WTC11 (cell line): ENCODE results near the gene C4orf50. TPM values are rescaled to one million over a fixed set of nuclear protein-coding genes. Genes with fewer than 3 reads are reported as not detected.
A peak's percentile ranks its signal among the peaks of the same experiment; 100 is the strongest.

Experiments used
- ATAC-seq: fragments of 200-7000 bp; cut with Tn5 transposase; 2 replicates; pipeline ENCODE4 v1.10.0; 2021; ENCODE audit warnings: mild to moderate bottlenecking, moderate library complexity
- CTCF ChIA-PET: fragments of 300-600 bp; sonication (Branson Sonifier 250); formaldehyde crosslinking; loops from one replicate; lab custom pipeline; 2021; ENCODE audit warnings: antibody characterized with exemption; lab: Charles Lee
- POLR2A ChIA-PET: fragments of 350-600 bp; sonication (Branson Sonifier 250); formaldehyde crosslinking; loops from one replicate; lab custom pipeline; 2021; ENCODE audit warnings: antibody characterized with exemption; lab: Charles Lee
- DNase-seq: peaks from one replicate; pipeline ENCODE4 v3.0.0; 2021; ENCODE audit warnings: low spot score
- H3K27ac Mint-ChIP-seq: 2 replicates; pipeline ENCODE4 v1.8.0; 2021; ENCODE audit warnings: mixed read lengths
- H3K27me3 Mint-ChIP-seq: 2 replicates; pipeline ENCODE4 v1.8.0; 2021; ENCODE audit warnings: low read depth, mild to moderate bottlenecking, moderate library complexity, mixed read lengths
- H3K36me3 Mint-ChIP-seq: 2 replicates; pipeline ENCODE4 v1.8.0; 2021; ENCODE audit warnings: mixed read lengths
- H3K4me1 Mint-ChIP-seq: 2 replicates; pipeline ENCODE4 v1.8.0; 2022; ENCODE audit warnings: mixed read lengths
- H3K4me3 Mint-ChIP-seq: 2 replicates; pipeline ENCODE4 v1.8.0; 2021; ENCODE audit warnings: mild to moderate bottlenecking, moderate library complexity, mixed read lengths
- H3K9me3 Mint-ChIP-seq: 2 replicates; pipeline ENCODE4 v1.8.0; 2021; ENCODE audit warnings: mixed read lengths
- ARID4B ChIP-seq: sonication (generic); formaldehyde crosslinking; IDR thresholded peaks from 2 replicates; pipeline ENCODE4 v1.8.0; 2023; ENCODE audit warnings: missing genetic modification reagents, mild to moderate bottlenecking, borderline replicate concordance
- CREB1 ChIP-seq: sonication (generic); formaldehyde crosslinking; IDR thresholded peaks from 2 replicates; pipeline ENCODE4 v1.8.0; 2023; ENCODE audit warnings: mild to moderate bottlenecking, missing genetic modification reagents
- ELF4 ChIP-seq: sonication (generic); formaldehyde crosslinking; IDR thresholded peaks from 2 replicates; pipeline ENCODE4 v1.8.1; 2022; ENCODE audit warnings: low read depth, mild to moderate bottlenecking, moderate library complexity, missing genetic modification reagents
- EMX1 ChIP-seq: fragments of 250-450 bp; sonication (Bioruptor Pico); IDR thresholded peaks from 2 replicates; pipeline ENCODE4 v1.8.0; 2021; ENCODE audit warnings: mild to moderate bottlenecking
- ESRRA ChIP-seq: sonication (generic); formaldehyde crosslinking; IDR thresholded peaks from 2 replicates; pipeline ENCODE4 v1.8.1; 2022; ENCODE audit warnings: mild to moderate bottlenecking, missing genetic modification reagents, borderline replicate concordance
- ETV6 ChIP-seq: sonication (generic); formaldehyde crosslinking; IDR thresholded peaks from 2 replicates; pipeline ENCODE4 v1.8.1; 2022; ENCODE audit warnings: mild to moderate bottlenecking, missing genetic modification reagents
- FOXJ3 ChIP-seq: sonication (generic); formaldehyde crosslinking; IDR thresholded peaks from 2 replicates; pipeline ENCODE4 v1.9.0; 2021; ENCODE audit warnings: missing genetic modification reagents, mild to moderate bottlenecking, borderline replicate concordance
- FOXP1 ChIP-seq: sonication (generic); formaldehyde crosslinking; IDR thresholded peaks from 2 replicates; pipeline ENCODE4 v1.8.0; 2022; ENCODE audit warnings: missing genetic modification reagents, mild to moderate bottlenecking, moderate library complexity, borderline replicate concordance
- FOXP4 ChIP-seq: sonication (generic); formaldehyde crosslinking; IDR thresholded peaks from 2 replicates; pipeline ENCODE4 v1.8.0; 2022; ENCODE audit warnings: mild to moderate bottlenecking, missing genetic modification reagents
- GTF2I ChIP-seq: fragments of 250-450 bp; sonication (Bioruptor Pico); conservative IDR thresholded peaks from 2 replicates; pipeline ENCODE4 v1.4.0; 2021; ENCODE audit warnings: mild to moderate bottlenecking
- NFE2L1 ChIP-seq: sonication (generic); formaldehyde crosslinking; IDR thresholded peaks from 2 replicates; pipeline ENCODE4 v1.8.1; 2023; ENCODE audit warnings: missing genetic modification reagents
- TCF7 ChIP-seq: sonication (generic); formaldehyde crosslinking; IDR thresholded peaks from 2 replicates; pipeline ENCODE4 v1.8.0; 2022; ENCODE audit warnings: mild to moderate bottlenecking, low read depth, missing genetic modification reagents, moderate library complexity
- TEAD1 ChIP-seq: sonication (generic); formaldehyde crosslinking; IDR thresholded peaks from 2 replicates; pipeline ENCODE4 v1.8.0; 2022; ENCODE audit warnings: mild to moderate bottlenecking, missing genetic modification reagents
- TEAD4 ChIP-seq: sonication (generic); formaldehyde crosslinking; IDR thresholded peaks from 2 replicates; pipeline ENCODE4 v1.8.0; 2022; ENCODE audit warnings: mild to moderate bottlenecking, missing genetic modification reagents
- total RNA-seq: library from RNA; stranded (reverse); gene quantifications from 3 replicates; pipeline ENCODE4 v1.2.3, GENCODE V29; 2021
- TF ChIP-seq, protein P1 (sequence below): fragments of 200-600 bp; IDR thresholded peaks from 2 replicates; pipeline ENCODE4 v1.8.0; 2022; ENCODE audit warnings: antibody characterized with exemption
- TF ChIP-seq, protein P2 (sequence below): sonication (generic); formaldehyde crosslinking; IDR thresholded peaks from 2 replicates; pipeline ENCODE4 v1.8.1; 2022; ENCODE audit warnings: mild to moderate bottlenecking, moderate library complexity, missing genetic modification reagents

C4orf50 gene
- total RNA-seq, 1 experiment from 2014 or later: 0.17 TPM

DNA sequence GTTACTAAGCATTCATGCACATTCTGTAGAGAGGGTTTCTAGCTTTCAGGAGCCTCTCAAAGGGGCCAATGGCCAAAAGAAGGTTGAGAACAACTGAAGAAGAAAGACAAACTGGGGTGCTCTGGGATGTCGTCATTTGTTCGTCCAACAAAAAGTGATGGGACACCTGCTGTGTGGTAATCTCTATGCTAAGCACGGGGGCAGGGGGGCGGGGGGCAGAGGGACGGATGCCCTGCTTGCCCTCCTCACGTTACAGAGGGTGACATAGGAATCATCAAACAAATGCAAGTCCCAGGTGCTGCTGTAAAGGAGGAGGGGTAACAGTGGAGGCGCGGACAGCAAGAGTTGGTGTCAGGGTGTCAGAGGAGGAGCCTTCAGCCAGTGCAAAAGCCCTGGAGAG, 112.5 kb downstream of the C4orf50 start:
- H3K27me3 Mint-ChIP-seq: peaks cover 89% of the 10 kb centered on the region
- 0 out of 2 replicates have a peak, but pooled peaks have one; percentile 20 for TF ChIP-seq ETV6 (CRISPR knock-in tag)
- TF ChIP-seq, protein P1, sequence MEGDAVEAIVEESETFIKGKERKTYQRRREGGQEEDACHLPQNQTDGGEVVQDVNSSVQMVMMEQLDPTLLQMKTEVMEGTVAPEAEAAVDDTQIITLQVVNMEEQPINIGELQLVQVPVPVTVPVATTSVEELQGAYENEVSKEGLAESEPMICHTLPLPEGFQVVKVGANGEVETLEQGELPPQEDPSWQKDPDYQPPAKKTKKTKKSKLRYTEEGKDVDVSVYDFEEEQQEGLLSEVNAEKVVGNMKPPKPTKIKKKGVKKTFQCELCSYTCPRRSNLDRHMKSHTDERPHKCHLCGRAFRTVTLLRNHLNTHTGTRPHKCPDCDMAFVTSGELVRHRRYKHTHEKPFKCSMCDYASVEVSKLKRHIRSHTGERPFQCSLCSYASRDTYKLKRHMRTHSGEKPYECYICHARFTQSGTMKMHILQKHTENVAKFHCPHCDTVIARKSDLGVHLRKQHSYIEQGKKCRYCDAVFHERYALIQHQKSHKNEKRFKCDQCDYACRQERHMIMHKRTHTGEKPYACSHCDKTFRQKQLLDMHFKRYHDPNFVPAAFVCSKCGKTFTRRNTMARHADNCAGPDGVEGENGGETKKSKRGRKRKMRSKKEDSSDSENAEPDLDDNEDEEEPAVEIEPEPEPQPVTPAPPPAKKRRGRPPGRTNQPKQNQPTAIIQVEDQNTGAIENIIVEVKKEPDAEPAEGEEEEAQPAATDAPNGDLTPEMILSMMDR: no peak
- 0 out of 2 replicates have a peak, but pooled peaks have one; percentile 28 for TF ChIP-seq FOXP4 (CRISPR knock-in tag)
- TF ChIP-seq, all 79 proteins: peak for 2
- peak; percentile 48 for DNase-seq
- Mint-ChIP-seq H3K4me1 (peaks cover 69% of the 10 kb centered on the region), H3K4me3 (peak overlapping the region; percentile 36), H3K27ac (peak overlapping the region; percentile 17; the same call in 1 of the 2 replicates), H3K36me3 (no peaks in the 10 kb centered on the region), H3K9me3 (no peaks in the 10 kb centered on the region; the same call in 1 of the 2 replicates)
- CTCF ChIA-PET: interaction anchor here (0.6 to 2.3 kb wide), 5 partner anchors 12 to 74 kb away, joined by 3 to 8 read pairs (median 4); no protein-coding TSS in a partner anchor
- POLR2A ChIA-PET: no interaction called here
- peak; percentile 94 for ATAC-seq

GRCh38 chr4:5900844-5901243, 117.4 kb downstream of the C4orf50 start:
- DNase-seq: no peak
- TF ChIP-seq NFE2L1 (no peak), ESRRA (CRISPR knock-in tag) (no peak), ELF4 (CRISPR knock-in tag) (no peak), GTF2I (CRISPR knock-in tag) (no peak), TCF7 (CRISPR knock-in tag) (no peak), TEAD1 (CRISPR knock-in tag) (no peak), CREB1 (CRISPR knock-in tag) (no peak), EMX1 (CRISPR knock-in tag) (no peak), FOXP1 (CRISPR knock-in tag) (no peak), TEAD4 (CRISPR knock-in tag) (no peak), ARID4B (CRISPR knock-in tag) (no peak), ETV6 (CRISPR knock-in tag) (no peak), FOXJ3 (CRISPR knock-in tag) (no peak)
- TF ChIP-seq, protein P2, sequence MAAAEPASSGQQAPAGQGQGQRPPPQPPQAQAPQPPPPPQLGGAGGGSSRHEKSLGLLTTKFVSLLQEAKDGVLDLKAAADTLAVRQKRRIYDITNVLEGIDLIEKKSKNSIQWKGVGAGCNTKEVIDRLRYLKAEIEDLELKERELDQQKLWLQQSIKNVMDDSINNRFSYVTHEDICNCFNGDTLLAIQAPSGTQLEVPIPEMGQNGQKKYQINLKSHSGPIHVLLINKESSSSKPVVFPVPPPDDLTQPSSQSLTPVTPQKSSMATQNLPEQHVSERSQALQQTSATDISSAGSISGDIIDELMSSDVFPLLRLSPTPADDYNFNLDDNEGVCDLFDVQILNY (CRISPR knock-in tag): no peak
- TF ChIP-seq, all 79 proteins: peak for 0
- Mint-ChIP-seq H3K27ac (no peak overlapping the region), H3K9me3 (peaks cover 12% of the 10 kb centered on the region), H3K27me3 (peaks cover 94% of the 10 kb centered on the region), H3K4me3 (no peak overlapping the region), H3K4me1 (peaks cover 57% of the 10 kb centered on the region), H3K36me3 (peaks cover 8% of the 10 kb centered on the region)
- ChIA-PET CTCF (interaction anchor here (1.6 kb wide), 1 partner anchor 13 kb away, joined by 4 read pairs; no protein-coding TSS in a partner anchor), POLR2A (no interaction called here)
- ATAC-seq: no peak
